ENCODE results near the gene HIVEP3.
"Not testable (repeated sequence)": the region's sequence is repeated elsewhere in the genome, so short reads cannot be mapped to it uniquely, and the experiment has no call there.

The HIVEP3 gene

GRCh38 chr1:41918450-41919043, at the start of gene HIVEP3:
HIVEP3 (minus strand) TSS chr1:41918922.
- DNase-seq (ENCODE audit: low read depth in 1 of 2, low spot score in 1 of 2) = no peak

- no peak for DNase-seq (ENCODE audit: low read depth in 1 of 2, low spot score in 1 of 2)
Measured at GRCh38 chr1:41964400-41964799, 45.7 kb upstream of the HIVEP3 start.

GRCh38 chr1:41963636-41964035, 44.9 kb upstream of the HIVEP3 start:
- DNase-seq (ENCODE audit: low read depth in 1 of 2, low spot score in 1 of 2) = no peak

DNA sequence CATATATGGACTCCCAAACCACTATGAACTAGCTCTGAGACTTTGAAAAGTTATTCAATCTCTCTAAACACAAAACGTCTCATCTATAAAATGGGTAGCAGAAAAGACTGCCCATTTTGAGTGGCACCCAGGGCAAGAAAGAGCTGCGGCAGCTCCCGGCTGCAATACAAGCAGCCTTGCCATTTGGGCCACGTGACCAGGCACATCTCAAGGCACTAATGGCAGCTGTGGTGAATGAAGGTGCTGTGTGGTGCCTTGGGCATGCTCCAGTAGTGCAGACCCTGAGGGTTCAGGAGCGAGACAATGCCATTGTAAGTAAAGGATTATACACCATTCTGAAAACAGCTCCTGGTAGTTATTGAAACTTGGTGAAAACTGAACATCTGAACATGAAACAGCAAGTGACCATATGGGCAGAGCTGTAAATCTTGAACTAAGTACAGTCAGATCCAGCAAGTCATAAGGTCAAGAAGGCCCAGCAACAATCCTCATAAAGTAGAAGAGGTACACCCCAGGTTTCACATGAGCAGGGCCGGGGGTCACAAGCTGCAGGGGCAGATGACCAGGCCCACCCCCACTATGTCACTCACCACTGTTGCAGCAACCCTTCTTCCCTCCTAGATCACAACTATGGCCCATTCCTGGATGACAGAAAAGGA, 39.4 kb upstream of the HIVEP3 start:
- DNase-seq (ENCODE audit: low read depth in 1 of 2, low spot score in 1 of 2) = no peak

DNA sequence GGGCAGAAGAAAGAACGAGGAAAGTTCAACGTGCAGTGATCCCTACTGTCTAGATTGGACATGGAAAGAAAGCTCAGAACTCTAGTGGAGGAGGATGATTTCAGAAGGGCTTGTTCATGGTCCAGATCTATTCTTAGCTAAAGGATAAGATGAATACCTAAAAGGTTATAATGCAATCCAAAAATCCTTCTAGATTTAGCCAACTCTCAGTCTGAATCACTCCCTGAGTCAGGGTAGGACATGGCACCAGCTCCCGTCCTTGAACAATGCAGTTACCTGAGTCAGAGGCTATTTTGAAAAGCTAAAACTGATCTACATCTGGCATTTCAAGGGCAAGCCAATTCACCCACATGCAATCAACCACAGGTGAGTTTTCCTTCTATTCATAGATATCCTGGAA, 38.8 kb upstream of the HIVEP3 start:
- DNase-seq (ENCODE audit: low read depth in 1 of 2, low spot score in 1 of 2) = no peak

DNA sequence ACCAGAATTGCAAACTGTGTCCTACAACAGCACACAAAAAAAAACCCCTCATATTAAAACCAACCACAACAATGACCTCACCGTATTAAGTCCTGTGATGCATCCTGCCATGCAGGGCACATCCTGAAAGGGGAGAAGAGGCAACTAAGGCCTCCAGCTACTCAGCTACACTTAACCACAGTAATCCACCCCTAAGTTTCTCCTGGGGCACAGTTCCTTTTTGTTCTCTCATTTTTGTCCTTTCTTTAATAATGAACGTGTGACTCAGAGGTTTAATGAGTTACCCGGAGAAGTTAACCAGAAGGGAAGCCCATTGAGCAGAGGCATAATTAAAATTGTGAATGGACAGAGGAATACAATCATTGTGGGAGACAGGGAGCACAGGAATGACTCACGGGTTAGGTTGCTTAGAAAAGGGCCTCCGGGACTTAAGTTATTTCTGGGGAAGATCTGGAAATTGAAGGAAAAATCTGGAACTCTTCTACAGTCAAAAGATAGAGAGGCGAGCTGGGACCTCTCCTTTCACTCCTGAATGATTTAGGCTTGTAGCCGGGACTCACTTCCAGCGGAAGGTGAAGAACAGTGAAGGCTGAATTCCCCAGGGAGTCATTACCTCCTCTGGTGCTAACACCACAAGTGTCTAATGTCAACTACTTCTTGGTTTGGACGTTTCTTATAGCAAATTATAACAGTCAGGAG, 36.9 kb upstream of the HIVEP3 start:
- no peak for DNase-seq (ENCODE audit: low read depth in 1 of 2, low spot score in 1 of 2)

DNA sequence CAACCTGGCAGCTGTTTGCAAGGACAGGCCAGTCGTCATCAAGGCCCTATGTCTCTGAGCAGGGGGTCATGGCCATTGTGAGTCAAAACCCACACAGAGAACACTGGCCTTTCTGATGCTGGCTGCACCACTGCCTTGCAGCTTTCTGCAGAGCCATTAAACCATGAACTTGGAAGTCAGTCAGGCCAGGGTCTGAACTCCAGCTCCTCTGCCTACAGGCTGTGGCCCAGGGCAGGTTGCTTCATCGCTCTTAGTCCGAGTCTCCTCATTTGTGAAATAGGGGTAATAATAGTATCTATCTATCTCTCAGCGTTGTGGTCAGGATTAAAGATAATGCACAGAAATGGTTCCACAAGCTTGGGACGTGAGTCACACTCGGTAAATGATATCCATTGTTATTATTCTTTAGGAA, 35.8 kb upstream of the HIVEP3 start:
- no peak for DNase-seq (ENCODE audit: low read depth in 1 of 2, low spot score in 1 of 2)

DNA sequence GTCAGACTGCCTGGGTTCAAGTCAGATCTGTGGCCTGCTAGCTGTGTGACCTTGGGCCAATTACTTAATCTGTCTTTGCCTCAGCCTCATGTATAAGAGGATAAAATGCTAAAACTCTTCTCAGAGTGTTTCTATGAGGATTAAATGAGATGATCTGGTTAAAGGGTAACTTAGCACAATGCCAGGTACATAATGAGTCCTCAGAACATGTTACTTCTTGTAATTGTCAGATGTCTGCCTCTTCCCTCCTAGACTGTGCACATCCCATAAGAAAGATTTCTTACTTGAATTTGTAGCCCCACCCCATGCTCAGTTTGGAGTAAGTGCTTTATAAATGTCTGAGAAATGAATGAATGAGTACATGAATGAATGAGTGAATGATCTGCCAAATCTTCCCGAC, 34.6 kb upstream of the HIVEP3 start:
- DNase-seq (ENCODE audit: low read depth in 1 of 2, low spot score in 1 of 2) = no peak

DNA sequence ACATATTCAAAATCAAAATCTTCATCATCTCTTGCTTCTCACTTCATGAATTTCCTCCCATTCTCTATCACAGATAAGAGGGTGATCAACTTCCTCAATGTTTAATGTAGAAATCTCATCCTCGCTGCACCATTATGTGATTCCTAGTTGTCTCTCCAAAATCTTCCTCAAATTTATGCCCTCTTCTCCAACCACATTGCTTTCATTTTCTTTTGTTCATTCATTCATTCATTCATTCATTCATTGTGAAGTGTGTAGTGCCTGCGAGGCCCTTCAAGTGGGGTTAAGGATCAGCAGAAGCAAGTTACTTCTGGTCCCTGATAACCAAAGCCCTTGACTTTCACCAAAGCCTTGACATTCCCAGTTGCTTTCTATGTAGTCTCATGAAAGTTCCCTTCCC, 33.5 kb upstream of the HIVEP3 start:
- DNase-seq (ENCODE audit: low read depth in 1 of 2, low spot score in 1 of 2) = no peak

DNA sequence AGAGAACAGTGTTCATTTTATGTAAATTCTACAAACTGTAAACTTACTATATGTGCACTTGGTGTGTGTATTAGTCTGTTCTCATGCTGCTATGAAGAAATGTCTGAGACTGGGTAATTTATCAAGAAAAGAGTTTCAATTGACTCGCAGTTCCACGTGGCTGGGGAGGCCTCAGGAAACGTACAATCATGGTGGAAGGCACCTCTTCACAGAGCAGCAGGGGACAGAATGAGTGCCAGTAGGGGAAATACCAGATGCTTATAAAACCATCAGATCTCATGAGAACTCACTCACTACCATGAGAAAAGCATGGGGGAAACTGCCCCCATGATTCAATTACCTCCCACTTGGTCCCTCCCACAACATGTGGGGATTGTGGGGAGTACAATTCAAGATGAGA, 32.8 kb upstream of the HIVEP3 start:
- DNase-seq (ENCODE audit: low read depth in 1 of 2, low spot score in 1 of 2) = not testable (repeated sequence)

GRCh38 chr1:41950820-41951219, 32.1 kb upstream of the HIVEP3 start:
- no peak for DNase-seq (ENCODE audit: low read depth in 1 of 2, low spot score in 1 of 2)

DNA sequence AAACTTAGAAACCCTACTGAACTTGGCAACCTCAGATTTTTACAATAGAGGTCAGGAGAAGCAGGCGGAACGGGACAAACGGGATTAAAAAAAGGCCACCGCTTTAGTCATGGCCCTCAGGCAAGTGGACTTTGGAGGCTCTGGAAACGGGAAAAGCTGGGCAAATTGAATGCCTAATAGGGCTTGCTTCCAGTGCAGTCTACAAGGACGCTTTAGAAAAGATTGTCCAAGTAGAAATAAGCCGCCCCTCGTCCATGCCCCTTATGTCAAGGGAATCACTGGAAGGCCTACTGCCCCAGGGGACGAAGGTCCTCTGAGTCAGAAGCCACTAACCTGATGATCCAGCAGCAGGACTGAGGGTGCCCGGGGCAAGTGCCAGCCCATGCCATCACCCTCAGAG, 27.2 kb upstream of the HIVEP3 start:
- DNase-seq (ENCODE audit: low read depth in 1 of 2, low spot score in 1 of 2) = not testable (repeated sequence)

- DNase-seq (ENCODE audit: low read depth in 1 of 2, low spot score in 1 of 2) = no peak
Measured at GRCh38 chr1:41943717-41944116, 25.0 kb upstream of the HIVEP3 start.

DNA sequence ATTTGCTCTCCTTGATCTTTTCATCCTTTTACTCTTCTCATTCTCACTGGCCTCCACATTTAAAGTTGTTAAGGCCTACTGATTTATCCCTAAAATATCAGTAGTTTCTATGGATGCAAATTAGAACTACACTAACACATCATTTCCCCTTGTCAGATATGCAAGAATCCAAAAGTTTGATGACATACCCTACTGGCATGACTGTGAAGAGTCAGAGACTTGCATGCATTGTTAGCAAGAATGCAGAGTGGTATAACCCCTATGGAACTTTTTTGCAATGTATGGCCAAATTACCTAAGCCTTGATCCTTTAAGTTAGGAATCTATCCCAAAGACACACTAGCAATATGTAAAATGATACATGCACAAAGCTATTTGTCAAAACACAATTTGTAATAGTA, 23.6 kb upstream of the HIVEP3 start:
- no peak for DNase-seq (ENCODE audit: low read depth in 1 of 2, low spot score in 1 of 2)

DNA sequence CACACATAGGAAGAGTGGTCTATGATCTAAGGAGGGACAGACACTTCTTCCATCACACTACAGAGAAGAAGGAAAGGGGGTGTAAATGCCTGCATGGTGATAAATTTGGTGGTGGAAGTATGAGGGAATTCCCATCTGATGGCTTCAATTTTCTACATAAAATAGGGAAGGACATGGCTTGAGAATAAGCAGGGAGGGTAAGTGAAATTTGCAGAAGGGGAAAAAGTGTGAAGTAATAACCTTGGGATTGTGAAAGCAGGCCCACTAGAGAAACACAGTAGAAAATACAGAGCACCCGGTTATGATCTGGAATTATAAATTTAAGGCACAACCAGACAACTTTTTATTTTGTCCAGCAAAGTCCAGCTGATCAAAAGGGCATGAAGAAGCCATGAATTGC, 22.7 kb upstream of the HIVEP3 start:
- no peak for DNase-seq (ENCODE audit: low read depth in 1 of 2, low spot score in 1 of 2)

DNA sequence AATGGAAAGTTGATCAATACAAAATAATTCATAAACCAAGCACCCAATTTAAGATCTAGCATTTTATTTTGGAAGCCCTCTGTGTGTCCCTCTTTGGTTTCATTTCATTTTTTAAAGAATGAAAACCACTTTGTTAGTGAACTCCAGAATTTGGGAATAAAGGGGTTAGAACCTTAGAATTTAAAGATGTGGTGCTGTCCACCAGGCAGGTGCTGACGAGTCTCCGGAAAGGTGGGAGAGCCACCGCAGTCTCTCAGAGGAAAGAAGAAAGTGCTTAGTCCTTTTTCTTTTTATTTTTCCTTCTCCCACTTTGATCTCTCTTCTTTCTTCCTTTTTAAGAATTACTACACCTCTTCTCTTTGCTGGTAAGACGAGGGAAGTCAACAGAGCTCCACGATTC, 20.5 kb upstream of the HIVEP3 start:
- no peak for DNase-seq (ENCODE audit: low read depth in 1 of 2, low spot score in 1 of 2)

- no peak for DNase-seq (ENCODE audit: low read depth in 1 of 2, low spot score in 1 of 2)
Measured at GRCh38 chr1:41936107-41936506, 17.4 kb upstream of the HIVEP3 start.

DNA sequence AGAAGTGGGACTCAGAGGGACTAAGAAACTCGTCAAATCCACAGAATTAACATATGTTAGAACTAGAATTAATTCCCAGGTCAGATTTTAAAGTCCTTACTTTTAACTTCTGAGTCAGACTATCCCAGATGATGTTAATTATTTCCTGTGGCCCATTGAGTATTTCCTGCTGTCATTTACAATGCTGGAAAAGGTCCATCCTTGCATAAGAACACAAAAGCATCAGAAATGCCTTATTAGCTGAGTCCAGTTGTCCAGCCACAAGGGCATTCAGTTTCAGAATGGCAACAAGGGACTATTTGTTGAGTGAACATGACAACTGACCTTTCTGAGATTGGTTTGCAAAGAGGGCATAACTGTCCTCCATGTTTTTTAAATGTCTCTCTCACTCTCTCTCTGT, 16.5 kb upstream of the HIVEP3 start:
- no peak for DNase-seq (ENCODE audit: low read depth in 1 of 2, low spot score in 1 of 2)

- no peak for DNase-seq (ENCODE audit: low read depth in 1 of 2, low spot score in 1 of 2)
Measured at GRCh38 chr1:41933106-41933505, 14.4 kb upstream of the HIVEP3 start.

- DNase-seq (ENCODE audit: low read depth in 1 of 2, low spot score in 1 of 2) = no peak
Measured at GRCh38 chr1:41931578-41931977, 12.9 kb upstream of the HIVEP3 start.

GRCh38 chr1:41927118-41927517, 8.4 kb upstream of the HIVEP3 start:
- DNase-seq (ENCODE audit: low read depth in 1 of 2, low spot score in 1 of 2) = no peak

DNA sequence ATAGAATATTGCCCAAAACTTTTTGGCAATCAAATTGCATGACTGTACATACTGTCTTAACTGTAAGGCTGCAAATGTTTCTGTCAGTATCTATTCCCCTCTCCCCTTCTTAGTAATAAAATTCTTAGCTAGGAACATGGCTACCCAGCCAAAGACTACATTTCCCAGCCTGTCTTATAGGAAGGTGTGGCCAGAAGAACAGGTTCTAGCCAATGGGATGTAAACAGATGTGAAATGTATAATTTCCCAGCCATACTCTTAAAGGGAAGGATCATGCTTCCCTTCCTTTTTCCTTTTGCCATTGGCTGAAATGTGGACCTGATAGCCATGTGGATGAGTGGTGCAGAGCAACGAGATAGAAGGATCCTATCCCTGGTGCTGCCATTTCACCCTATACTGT, 7.0 kb upstream of the HIVEP3 start:
- no peak for DNase-seq (ENCODE audit: low read depth in 1 of 2, low spot score in 1 of 2)

DNA sequence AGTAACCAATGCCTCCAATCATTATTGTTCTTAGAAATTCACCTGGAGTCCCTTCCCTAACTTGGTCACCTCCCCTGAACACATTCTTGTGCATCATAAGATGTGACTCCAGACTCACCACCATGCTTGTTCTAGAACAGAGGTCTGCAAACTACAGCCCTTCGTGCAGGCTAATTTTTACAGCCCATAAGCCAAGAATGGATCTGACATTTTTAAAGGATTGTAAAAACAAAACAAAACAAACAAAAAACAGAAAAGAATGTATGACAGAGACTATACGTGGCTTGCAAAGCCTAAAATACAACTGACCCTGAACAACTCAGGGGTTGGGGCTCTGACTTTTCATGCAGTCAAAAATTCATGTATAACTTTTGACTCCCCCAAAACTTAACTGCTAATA, 6.2 kb upstream of the HIVEP3 start:
- no peak for DNase-seq (ENCODE audit: low read depth in 1 of 2, low spot score in 1 of 2)
